NCI-H748 treated with DMSO at 0.1 percent for 48 hours (cell line): ENCODE data around the gene MICALL2.
A peak's percentile ranks its signal among the peaks of the same experiment; 100 is the strongest.

Source experiments
- DNase-seq: peaks from one replicate; lab custom pipeline; 2025; lab: John Stamatoyannopoulos, UW

Gene MICALL2

DNA sequence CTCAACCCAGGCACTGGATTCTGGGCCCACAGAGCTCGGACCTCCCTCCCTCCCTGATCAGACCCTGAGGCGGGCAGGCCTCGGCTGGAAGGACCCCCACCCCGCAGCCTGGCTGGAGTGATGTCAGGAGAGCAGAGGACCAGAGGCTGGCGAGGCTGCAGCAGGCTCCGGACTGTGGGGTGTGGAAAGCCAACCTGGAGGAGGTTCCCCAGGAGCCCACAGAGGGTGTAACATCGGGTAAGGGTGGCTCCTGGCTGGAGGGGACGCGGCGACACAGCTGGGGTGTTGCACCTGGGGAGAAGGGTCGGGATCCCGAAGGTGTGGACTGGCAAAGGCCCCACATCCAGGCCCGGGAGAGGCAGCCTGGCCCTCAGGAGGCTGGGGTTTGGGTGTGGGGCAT lies 8.9 kb upstream of the MICALL2 start:
- no peak for DNase-seq

DNA sequence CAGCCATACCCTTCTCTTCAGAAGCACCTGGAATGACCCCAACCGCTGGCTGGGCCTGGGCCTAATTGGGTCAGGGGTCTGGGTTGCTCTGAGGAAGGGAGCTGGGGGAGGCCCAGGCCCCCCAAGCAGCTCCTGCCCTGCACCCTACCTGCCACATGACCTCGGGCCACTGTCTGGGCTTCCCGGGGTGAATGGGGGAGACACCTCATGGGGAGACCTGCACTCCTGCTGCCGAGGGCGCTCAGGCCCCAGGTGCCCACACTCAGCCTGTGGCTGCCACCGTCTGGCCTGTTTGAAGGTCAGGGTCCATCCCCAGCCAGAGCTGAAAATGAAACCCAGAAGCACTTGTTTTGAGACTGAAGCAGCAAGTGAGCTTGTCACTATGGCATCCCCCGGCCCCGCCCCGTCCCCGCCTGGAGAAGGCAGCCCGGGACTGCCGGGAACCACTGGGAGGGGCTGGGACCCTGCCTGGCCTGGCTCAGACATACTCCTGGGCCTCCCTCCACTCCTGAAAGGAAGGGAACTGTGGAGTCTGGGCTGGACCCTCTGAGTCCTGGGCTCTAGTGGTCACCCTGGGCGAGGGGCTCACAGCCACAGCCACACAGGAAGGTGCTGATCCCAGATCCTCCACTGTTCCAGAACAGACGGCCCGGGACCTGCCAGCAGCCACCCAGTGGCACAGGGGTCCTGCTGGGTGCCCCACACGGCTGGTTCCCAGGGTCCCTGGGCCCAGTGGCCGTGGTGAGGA lies 7.4 kb upstream of the MICALL2 start:
- no peak for DNase-seq

DNA sequence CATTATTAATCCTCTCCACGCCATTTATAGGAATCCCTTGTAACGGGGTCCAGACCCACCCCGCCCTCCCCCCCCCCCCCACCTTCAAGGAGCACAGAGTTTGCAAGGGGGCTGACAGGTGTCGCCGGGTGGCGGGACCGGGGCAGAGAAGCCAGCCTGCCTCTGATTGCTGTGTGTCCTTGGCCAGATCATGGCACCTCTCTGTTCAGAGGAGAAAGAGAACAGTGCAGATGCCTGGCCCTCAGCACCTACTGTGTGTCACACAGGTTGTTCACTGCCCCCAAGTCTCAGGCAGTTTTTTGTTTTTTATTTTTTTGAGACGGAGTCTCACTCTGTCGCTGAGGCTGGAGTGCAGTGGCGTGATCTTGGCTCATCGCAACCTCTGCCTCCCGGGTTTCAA lies 5.4 kb upstream of the MICALL2 start:
- DNase-seq, result no peak

DNA sequence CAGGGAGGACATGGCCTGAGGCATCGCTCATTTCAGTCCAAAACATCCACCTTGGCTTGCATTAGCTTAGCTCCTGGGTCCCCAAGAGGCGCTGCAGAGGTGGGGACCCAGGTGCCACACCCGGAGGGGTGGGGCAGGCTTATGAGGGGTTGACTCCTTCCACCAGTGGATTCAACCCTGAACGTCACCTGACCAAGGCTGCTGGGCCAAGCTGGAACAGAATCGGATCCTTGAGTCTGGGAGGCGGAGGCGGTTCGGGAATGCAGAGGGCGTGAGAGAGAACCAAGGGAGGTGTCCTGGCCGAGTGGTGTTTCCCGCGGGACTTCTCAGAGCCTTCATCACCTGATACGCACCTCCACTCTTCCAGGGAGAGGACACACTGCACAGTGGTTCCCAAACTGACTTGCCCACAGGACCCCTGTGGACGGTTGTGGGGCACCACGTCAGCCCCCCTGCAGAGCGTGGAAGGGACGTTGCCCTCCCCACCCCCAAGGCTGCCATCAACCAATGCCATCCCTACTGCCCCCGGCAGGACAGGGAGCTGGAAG lies 4.5 kb upstream of the MICALL2 start:
- no peak for DNase-seq

DNA sequence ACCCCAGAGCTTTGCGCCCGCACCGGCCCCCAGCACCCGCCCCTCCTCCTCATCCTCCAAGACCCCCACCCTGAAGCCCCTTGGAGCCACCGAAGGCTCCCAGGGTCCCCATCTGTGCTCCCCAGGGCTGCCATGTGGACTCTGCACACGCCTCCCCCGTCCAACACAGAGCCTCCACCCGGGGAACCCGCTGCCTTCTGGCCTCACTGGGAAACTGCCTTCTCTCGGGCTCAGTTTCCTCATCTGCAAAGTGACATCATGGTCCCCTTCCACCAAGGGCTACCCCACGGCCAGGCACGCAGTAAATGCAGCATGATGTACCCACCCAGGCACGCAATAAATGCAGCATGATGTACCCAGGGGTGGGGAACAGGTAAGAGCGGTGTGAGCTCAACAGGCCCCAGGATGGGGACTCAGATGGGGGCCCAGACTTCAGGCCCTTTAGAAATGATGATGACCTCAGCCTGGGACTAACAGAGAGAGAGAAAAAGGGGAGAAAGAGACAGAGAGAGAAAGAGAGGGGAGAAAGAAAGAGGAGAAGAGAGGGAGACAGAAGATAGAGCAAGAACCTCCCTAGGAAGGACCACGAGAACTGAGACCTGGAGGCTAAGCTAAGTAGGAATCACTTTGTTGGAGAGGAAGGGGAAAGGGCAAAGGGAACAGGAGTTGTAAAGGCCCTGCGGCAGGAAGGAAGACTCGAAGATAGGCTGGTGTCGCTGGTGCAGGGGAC lies 2.5 kb upstream of the MICALL2 start:
- no peak for DNase-seq

DNA sequence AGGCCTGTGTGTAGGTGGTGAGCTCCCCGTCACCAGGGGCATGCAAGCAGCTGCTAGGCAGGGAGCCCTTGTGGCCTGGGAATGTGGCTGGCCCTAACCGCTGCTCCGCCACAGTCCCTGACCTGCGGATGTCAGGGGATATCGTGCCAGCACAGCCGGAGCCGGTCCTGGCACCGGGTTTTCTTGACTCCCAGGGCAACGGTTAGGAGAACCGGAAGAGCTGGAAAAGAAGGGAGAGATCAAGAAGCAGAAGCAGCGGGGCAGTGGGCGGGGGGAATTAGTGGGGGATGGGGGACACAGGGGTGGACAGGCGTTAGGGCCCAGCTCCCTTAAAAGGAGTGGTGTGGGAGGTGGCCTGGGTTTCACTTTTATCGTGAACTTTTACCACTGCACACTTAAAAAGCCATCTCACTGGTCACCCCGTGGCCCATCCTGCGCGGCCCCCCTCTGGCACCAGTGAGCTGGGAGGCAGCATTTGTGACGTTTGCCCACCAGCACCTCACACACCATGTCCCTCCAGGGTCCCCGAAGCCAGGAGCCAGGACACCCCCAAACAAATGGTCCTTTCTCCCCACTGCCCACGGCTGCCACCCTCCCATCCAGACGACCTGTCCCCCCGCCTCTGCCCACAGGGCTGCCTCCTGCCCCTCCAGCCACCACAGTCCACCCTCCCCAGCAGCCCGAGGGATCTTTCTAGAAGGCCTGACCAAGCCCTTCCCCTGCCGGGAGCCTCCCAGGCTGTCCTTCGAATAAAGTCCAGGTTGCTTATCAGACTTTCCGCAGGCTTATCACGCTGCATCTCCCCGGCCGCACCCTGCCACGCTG lies 1.8 kb upstream of the MICALL2 start:
- DNase-seq, result no peak

DNA sequence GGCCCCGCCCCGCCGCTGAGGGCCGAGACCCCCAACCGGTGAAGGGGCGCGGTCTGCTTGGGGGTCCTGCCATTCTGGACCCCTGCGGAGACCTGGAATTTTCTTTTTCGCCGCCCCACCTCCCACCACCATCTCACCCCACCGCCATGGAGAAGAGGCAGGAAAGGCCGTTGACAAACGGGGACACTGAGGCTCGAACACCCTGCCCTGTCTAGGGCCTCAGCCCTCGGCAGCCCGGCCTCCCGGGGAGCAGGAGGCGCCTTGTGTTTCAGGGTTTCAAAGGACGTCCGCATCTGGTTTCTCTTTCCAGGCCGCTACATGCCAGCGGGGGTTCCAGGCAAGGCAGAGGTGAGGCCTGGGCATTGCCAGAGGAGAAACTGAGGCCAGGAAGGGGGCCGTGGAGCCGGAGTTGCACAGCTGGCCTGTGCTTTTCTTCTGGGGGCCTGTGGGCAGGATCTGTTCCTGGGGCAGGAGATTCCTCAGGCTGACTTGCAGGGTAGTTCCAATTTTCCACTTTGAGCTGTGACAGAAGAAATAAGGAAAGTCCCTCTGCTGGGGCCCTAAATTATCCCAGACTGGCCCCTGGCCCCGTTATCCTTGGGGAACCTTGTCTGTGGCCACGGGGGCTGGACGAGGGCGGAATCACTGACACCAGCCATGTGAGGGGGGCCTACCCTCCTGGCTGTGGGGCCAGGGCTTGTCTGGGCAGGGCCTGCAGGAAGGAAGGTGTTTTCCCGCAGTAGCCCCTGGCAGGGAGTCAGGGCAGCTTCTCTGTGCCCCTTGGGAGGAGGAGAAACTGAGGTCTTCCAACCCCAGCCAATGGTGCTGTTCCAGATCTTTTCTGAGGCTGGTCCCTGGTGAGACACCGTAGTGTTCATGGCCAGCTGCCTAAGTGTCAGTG lies 900 bp upstream of the MICALL2 start:
- DNase-seq, result no peak

DNA sequence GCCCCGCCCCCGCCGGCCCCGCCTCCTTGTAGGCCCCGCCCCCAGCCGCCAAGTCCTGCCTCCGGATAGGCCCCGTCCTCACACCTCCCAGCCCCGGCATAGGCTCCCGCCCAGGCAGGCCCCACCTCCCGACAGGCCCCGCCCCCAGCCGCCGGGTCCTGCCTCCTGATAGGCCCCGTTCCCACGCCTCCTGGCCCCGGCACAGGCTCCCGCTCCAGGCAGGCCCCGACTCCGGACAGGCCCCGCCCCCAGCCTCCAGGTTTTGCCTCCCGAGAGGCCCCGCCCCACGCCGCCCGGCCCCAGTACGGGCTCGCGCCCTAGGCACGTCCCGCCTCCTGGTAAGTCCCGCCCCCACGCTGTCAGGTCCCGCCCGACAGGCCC lies 232 bp upstream of the MICALL2 start:
- peak; percentile 81 for DNase-seq

DNA sequence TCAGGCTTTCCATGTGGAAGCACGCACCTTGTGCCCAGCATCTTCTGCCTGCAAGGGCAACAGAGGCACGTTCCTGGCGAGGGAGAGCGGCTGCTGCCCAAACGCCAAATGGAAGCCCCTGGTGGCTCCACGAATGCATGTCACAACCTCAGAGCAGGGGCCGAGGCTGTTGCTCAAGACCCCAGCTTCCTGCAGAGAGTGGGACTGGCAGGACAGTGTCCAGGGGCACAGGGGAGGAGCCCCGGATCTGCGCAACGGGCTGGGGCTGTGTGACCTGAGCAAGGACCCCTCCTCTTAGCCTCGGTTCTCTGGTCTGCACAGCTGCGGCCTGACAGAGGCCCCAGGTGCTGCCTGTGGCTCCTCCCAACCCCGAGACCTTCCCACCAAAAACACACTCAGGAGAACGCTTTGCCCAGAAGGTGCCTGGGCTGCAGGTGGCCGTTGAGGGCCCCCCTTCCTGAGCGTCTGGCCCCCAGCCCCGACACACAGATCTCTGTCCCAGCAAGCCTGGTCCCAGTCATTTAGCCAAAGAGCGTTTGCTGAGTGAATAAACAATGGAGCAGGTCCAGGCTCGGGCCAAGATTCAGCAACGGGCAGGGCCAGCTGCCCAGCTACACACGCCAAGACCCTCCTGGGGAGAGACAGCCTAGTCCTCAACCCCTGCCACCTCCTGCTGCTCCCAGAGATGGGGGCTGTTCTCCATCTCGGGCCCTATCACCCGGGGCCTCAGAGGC lies 1.2 kb downstream of the MICALL2 start:
- no peak for DNase-seq

DNA sequence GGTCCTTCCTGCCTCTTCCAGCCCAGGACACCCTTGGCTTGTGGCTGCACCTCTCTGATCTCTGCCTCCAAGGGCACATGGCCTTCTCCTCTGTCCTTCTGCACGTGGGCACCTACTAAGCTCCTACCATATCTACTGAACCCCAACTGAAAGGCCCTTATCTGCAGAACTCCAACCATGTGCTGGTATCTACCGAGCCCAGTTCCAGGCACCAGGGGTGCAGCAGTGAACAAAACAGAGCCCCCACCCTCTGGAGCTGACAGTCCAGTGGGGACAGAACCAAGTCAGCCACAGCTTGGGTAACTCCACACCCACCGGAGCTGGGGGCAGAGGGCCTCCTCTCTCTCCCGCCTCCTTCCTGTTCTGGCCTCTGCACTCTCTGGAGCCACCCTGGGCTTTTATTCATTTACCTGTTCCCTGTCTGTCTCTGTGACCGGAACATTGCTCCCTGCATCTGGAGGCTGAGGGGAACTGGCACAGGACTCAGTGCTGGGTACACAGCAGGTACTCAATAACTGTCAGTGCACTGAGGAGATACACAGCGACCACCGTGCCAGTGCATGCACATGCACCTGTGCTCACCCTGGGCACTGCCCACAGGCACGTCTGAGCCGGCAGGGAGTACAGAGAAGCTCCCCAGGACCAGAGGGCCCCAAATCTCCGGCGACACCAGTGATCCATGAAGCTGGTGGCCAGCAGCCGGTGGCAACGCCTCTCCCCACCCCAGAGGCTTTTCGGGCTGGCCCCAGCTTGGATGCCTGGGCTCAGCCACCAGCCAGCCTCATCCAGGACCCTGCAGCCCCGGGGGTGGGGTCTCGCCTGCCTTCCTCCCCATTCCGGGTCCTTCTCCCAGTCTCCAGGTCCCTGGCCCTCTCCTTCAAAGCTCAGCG lies 2.0 kb downstream of the MICALL2 start:
- no peak for DNase-seq

DNA sequence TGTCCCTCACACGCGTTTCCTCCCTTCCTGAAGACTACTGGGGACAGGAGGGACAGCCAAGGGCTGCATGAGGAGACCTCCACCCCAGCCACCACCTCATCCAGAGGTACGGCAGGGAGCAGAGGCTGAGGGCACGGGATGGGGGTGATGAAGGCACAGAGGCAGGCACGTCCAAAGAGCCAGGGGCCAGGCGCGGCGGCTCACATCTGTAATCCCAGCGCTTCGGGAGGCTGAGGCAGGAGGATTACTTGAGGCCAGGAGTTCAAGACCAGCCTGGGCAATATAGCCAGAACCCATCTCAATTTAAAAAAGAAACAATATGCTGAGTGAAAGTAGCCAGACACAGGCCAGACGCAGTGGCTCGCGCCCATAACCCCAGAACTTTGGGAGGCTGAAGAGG lies 3.3 kb downstream of the MICALL2 start:
- no peak for DNase-seq

DNA sequence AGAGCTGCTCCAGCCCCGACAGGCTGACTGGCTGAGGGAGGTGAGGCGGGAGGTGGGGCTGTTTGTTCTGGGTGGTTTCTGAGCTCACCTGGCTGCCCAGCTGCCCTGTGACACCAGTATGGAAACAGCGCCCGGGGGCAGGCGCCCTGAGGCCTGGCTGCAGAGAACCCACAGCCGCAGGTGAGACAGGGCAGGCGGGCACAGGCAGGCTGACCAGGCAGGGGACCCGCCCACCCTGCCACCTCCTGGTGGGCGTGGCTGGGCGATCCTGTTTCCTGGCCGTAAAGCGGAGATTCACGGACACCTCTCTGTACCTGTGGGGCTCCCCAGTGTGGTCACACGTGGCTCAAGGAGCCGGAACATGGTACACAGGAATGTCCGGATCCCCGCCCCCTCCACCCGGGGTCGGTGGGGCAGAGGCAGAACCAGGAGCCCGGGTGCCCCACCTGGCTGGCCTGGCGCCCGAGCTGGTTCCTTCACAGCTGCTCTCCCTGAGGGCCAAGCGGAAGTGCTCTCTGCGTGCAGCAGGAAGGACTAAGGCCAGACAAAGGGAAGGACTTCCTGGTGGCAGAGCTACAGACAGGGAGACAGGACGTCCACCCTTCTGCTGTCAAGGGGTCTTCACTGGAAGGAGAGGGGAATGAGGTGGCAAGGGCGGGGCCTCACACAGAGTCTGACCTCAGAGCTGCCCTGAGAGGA lies 3.9 kb downstream of the MICALL2 start:
- DNase-seq, result no peak

DNA sequence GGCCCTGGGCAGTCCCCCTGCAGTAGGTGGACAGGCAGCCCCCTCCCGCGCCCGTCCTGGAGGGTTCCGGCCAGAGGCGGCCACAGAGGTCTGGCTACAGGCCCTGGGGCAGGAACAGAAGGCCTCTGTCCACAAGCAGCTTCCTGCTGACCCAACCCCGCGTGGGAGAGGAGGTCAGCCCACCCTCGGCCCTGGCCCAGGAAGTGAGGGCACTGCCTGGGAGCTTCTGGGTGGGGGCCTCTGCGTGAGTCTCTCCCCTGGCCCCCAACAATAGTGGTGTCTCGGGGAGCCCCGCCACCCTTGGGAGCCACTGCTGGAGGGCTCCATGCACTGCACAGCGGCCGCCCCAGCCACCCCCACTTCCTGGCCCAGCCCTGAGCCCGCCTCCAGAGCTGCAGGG lies 4.7 kb downstream of the MICALL2 start:
- no peak for DNase-seq

DNA sequence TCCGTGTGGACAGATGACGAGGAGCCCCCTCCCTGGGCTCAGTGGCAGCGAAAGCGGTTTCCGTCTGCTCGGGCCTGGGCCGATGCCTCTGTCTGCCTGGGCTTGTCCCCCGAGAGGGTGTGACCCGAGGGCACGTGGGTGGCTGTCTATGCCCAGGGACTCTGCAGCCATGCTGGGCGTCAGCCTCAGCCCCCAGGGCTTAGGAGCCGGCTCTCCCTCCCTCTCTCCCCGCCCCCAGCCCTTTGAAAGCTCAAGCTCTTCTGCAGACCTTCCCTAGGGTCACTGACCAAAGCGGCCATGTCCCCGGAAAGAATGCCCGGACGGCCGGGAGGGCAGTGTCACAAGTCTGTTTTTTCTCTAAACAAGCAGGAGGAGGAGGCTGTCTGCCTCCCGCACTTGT lies 7.1 kb downstream of the MICALL2 start:
- no peak for DNase-seq

DNA sequence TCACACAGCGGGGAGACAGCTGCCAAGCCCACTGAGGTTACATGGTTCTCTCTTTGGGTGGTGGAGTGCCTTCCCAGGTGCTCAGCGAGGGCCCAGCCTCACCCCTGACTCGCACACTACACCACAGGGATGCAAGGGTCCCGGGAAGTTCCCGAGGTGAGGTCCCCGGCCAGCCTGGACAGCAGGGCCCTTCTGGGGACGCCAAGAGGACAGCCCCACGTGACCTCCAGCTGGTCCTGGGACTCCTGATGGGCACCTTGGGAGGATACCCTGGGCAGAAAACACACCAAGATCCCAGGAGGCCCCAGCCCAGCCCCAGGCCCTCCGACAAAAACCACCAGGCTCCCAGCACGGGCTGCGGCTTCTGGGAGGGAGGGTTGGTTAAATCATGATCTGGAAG lies 8.3 kb downstream of the MICALL2 start:
- DNase-seq, result no peak

DNA sequence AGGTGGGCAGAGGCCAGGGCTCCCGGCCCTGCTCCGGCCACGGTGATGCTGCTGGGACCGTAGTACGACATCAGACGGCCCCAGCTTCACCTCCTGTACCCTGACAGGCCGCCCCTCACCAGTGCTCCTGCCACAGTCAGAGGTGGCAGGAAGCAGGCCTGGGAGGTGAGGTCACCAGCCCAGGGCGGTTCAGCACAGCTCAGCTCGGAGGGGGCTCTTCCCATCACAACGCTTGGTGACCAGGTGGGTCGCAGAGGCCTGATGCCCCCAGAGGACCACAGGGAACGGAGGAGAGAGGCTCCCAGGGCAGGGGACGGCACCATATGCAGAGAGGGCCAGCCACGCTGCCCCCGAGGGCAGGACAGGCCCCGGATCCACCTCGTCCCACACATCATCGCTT lies 8.8 kb downstream of the MICALL2 start:
- no peak for DNase-seq

DNA sequence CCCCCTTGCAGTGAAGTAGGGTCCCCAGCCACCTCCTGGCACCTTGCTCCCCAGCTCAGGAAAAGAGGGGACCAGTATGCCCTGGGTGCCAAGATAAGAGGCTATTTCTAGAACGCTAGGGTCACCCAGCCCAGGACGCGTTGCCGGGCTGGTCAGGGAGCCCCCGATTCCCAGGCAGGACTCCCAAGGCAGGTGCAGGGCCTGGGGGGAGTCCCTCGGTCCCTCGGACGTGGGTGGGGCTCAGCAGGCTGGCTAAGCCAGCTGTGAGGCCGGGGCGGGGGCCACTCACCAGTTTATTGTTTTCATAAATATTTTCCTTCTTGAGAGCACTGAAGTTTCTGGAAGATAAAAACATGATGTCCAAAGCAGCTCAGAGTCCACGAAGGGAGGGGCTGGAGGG lies 9.3 kb downstream of the MICALL2 start:
- no peak for DNase-seq

DNA sequence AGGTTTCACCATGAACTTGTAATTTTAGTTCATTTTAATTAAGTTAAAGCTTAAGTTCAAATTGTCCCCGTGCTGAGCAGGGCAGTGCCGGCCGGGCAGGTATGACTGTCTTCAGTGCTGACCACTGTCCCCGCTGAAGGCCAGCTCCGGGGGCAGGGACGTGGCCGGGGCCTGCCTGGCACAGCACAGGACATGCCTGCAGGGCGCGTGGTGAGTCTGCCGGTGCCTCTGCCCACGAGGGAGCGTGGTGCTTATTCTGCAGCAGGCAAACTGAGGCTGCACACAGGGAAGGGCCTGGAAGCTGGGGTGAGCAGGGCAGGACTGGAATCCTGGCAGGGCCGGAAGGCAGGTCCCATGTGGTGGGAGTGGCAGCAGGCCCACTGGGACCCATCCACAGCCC lies 9.8 kb downstream of the MICALL2 start:
- no peak for DNase-seq

DNA sequence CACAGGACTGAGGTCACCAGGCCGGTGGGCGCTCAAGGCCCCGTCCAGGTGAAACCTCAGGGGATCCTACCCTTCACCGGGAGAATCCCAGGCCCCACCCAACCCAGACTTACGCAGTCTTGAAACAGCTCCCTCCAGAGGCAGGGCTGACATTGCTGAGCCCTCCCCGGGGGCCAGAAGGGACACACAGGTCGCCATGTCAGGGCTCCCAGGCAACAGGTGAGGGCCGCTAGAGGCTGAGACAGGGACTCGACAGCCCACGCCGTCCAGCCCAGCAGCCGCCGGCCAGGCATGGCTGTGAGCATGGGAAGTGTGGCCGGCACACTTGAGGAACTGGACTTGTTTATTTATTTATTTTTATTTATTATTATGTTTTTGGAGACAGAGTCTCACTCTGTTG lies 10.3 kb downstream of the MICALL2 start:
- DNase-seq, result no peak
